NCI-H2196 (cell line): ENCODE data around the gene COL20A1.
"Not testable (repeated sequence)": the region's sequence is repeated elsewhere in the genome, so short reads cannot be mapped to it uniquely, and the experiment has no call there.

Source experiments
- DNase-seq: peaks from one replicate; lab custom pipeline; 2025; ENCODE audit not compliant: unreplicated experiment; lab: John Stamatoyannopoulos, UW

The COL20A1 gene

GRCh38 chr20:63290136-63290676 is 2.8 kb upstream of the COL20A1 start:
- DNase-seq, result no peak

GRCh38 chr20:63290677-63291472 is 2.1 kb upstream of the COL20A1 start:
- DNase-seq, result peak; percentile 35

GRCh38 chr20:63291811-63292210 is 1.2 kb upstream of the COL20A1 start:
- DNase-seq, result no peak

DNA sequence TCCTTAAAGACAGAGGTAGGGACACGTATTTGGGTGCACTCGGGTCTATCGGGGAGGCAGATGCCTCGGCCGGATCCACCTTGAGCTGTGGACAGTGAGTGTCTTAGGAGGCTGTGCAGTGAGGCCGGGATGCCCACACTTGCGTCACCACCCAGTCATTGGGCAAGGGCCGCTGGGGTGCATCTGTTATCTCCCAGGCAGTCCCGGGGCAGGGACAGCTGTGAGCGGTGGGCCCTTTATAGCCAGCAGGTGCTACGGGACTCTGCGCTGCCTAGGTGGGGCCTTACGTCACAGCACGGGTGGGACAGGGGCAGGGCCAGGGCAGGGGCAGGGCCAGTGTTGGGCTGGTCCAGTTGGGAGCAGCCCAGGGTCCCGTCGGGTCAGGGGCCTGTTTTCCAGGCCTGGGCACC is 689 bp upstream of the COL20A1 start:
- DNase-seq, result no peak

DNA sequence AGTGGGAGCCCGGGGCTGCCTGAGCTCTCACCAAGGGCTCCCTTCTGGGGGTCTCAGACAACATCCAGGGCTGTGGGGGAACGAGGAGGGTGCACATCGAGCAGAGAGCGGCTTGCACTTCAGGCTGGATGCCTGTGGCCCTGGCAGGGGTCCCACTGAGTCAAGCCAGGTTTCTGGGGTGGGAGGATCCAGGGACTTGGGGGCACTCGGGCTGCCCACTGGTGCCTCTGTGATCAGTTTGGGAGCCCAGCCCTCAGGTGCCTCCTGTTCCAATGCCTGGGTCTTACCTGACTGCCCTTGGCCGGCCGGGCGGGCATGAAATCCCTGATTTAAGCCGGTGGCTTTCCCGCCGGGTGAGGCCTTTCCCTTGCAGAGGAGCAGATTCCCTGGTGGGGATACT is 470 bp downstream of the COL20A1 start:
- DNase-seq, result no peak

- DNase-seq, result no peak
Measured at GRCh38 chr20:63293871-63294535, 1.0 kb downstream of the COL20A1 start.

DNA sequence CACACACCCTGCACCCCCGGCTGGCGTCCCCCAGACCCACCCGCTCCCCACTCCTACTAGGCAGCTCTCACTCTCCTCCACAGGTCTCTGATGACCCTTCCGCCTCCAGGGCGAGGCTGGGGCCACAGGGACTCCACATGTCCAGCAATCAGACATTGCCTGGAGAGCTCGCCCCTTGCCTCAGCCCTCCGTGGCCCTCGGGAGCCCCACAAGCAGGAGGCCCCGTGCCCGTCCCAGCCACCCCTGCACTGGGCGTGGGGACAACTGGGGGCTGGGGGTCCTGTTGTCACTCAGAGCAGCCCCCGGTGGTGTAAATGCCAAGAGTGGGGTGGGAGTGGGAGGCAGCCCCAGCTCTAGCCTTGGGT is 1.5 kb downstream of the COL20A1 start:
- no peak for DNase-seq

GRCh38 chr20:63295018-63295417 is 2.0 kb downstream of the COL20A1 start:
- DNase-seq, result no peak

DNA sequence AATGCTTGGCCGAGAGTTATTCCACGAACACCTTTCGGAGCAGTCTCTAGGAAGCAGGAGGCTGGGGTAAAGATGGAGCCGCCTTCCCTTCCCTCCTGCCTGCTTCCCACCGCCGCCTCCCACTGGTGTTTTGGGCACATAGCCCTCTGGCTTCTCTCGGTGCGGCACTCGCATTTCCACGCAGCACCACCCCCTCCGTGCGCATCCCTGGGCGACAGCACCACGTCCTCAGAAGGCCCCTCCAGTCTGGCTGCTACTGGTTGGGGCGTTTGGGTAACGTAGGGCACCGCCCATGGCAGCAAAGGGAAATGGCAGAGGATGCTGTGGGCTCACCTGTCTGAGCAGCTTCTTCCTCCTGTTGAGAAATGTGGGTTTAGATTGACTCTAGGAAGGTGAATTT is 2.4 kb downstream of the COL20A1 start:
- DNase-seq, result no peak

DNA sequence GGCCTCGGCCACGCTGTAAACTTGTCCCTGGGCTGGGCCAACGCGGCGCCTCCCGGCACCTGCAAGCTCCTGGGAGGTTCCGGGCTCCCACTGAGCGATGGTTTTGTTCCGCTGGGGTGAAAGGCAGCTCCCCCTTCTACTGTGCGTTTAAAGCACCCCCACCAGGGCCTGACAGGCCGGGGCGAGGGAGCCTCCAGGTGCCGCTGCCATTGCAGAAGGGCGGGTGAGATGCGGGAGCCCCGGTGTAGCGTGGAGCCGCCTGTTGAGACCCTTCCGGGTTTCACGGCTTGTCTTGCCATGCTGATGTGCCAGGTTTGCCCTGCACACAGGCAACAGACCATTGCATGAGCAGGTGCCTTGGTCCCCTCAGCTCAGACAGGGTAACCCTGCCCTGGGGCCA is 2.9 kb downstream of the COL20A1 start:
- no peak for DNase-seq

GRCh38 chr20:63296531-63297299 is 3.7 kb downstream of the COL20A1 start:
- no peak for DNase-seq

DNA sequence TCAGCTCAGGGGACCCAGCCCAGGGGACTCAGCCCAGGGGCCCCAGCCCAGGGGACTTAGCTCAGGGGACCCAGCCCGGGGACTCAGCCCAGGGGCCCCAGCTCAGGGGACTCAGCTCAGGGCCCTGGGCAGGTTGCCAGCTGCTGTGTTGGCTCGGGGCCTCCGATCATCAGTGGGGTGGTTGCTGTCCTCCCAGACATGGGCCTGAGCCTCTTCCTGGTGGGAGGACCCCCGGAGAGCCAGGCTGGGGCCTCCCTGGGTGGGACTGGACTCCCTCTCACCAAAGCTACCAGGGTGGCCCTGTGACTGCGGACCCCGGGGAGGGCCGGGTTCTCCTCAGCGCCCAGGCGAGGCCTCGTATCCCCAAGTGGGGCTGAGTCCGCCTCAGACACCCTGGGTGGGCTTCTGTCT is 4.4 kb downstream of the COL20A1 start:
- no peak for DNase-seq

GRCh38 chr20:63297796-63298572 is 5.0 kb downstream of the COL20A1 start:
- DNase-seq, result no peak

DNA sequence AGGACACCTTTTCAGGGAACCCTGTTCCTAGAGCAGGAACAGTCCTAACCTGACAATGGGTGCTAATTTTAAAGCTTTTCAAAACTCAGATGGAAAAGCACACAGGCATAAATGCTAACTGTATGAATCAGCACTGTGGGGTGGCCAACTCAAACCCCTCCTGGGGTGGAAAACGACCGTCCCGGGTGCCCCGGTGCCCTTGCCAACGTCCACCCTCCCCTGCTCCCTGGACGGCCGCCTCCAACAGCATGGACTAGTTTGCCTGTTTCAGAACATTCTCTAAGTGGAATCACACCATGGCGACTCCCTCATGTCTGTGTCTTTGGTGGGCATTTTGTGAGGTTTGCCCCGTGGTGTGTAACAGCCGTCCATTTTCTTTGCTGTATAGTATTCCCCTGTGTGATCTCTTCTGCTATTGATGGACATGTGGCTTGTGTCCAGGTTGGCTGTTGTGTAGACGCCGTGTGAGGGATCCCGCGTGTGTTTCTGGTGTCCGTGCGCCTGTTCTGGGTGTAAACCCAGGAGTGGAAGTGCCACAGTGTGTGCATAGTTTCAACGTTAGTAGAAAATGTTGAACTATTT is 5.8 kb downstream of the COL20A1 start:
- DNase-seq, result no peak

GRCh38 chr20:63301671-63302070 is 8.7 kb downstream of the COL20A1 start:
- DNase-seq, result no peak

DNA sequence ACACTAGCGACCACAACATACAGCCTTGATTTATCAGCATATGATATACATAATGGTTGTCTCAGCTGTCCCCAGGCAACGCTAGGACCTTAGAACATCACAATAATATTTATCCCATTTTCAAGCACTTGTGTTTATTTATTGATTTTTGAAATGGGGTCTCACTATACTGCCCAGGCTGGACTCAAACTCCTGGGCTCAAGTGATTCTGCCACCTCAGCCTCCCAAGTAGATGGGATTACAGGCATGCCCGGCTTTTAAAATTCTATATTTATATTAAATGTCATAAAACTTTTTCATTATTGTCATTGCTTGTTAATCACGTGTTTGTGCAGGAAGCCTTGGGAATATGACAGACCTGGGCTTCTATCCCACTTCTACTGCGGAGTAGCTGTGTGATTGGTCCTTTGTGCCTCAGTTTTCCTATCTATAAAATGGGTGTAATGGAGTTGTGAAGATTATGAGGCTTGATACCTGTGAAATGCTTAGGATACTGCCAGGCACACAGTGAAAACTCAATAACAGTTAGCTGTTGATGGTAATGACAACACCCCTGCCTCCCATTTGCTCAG is 10.2 kb downstream of the COL20A1 start:
- no peak for DNase-seq

- no peak for DNase-seq
Measured at GRCh38 chr20:63305393-63305792, 12.4 kb downstream of the COL20A1 start.

GRCh38 chr20:63305933-63306672 is 13.1 kb downstream of the COL20A1 start:
- DNase-seq, result not testable (repeated sequence)
